Fibroblast of lung (primary cell): Measurements from ENCODE around the gene CELSR3.

Source experiments
- CTCF ChIP-seq, 2 donors: IDR thresholded peaks in 1 of 2; conservative IDR thresholded peaks in 1 of 2; 1 replicate in 1 of 2; 2 replicates in 1 of 2; pipeline ENCODE4 v1.5.1; 2011 to 2012; ENCODE audit warnings: low read length in 2 of 2, control low read depth in 1 of 2, inconsistent platforms in 1 of 2, low read depth in 1 of 2, mild to moderate bottlenecking in 1 of 2
- EZH2 ChIP-seq: IDR thresholded peaks from 2 replicates; pipeline ENCODE4 v1.5.1; 2012; ENCODE audit warnings: low read length, control low read depth, mild to moderate bottlenecking; ENCODE audit errors: missing control alignments

- TF ChIP-seq CTCF (conservative IDR thresholded peaks at IDR 0.05 in 1 of 2, IDR thresholded peaks at IDR 0.05 in 1 of 2; ENCODE audit: low read depth in 1 of 2, low read length in 2 of 2) (no peak), EZH2 (no peak)
These were observed 21.9 kb upstream of the CELSR3 start for GRCh38 chr3:48684480-48685143.
